Measurements from ENCODE around the gene LRP8. TPM values are rescaled to one million over a fixed set of nuclear protein-coding genes. Genes with fewer than 3 reads are reported as not detected.

The LRP8 gene
- total RNA-seq, 1 experiment from 2014 or later = 28.6 TPM

GRCh38 chr1:53292690-53293089 lies 35.2 kb downstream of the LRP8 start:
- ATAC-seq = no peak
- no peak overlapping the region for H3K27ac ChIP-seq (ENCODE audit: low read length)
- no peak overlapping the region for H3K4me3 ChIP-seq (ENCODE audit: low read depth in 2 of 2, low read length in 2 of 2)
- peaks cover 5% of the 10 kb centered on the region; the same call in 1 of the 2 replicates for H3K4me1 ChIP-seq (ENCODE audit: control insufficient read depth, insufficient read depth, low read length)
- ChIA-PET CTCF (no interaction called here), POLR2A (no interaction called here)
- no peak for DNase-seq (ENCODE audit: low read depth, low spot score)
- no peaks in the 10 kb centered on the region for H3K27me3 ChIP-seq (ENCODE audit: control insufficient read depth, insufficient read depth, low read length)
- H3K9me3 ChIP-seq (ENCODE audit: control insufficient read depth, insufficient read depth, low read depth, low read length) = no peaks in the 10 kb centered on the region
- TF ChIP-seq, protein P1, sequence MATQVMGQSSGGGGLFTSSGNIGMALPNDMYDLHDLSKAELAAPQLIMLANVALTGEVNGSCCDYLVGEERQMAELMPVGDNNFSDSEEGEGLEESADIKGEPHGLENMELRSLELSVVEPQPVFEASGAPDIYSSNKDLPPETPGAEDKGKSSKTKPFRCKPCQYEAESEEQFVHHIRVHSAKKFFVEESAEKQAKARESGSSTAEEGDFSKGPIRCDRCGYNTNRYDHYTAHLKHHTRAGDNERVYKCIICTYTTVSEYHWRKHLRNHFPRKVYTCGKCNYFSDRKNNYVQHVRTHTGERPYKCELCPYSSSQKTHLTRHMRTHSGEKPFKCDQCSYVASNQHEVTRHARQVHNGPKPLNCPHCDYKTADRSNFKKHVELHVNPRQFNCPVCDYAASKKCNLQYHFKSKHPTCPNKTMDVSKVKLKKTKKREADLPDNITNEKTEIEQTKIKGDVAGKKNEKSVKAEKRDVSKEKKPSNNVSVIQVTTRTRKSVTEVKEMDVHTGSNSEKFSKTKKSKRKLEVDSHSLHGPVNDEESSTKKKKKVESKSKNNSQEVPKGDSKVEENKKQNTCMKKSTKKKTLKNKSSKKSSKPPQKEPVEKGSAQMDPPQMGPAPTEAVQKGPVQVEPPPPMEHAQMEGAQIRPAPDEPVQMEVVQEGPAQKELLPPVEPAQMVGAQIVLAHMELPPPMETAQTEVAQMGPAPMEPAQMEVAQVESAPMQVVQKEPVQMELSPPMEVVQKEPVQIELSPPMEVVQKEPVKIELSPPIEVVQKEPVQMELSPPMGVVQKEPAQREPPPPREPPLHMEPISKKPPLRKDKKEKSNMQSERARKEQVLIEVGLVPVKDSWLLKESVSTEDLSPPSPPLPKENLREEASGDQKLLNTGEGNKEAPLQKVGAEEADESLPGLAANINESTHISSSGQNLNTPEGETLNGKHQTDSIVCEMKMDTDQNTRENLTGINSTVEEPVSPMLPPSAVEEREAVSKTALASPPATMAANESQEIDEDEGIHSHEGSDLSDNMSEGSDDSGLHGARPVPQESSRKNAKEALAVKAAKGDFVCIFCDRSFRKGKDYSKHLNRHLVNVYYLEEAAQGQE (IDR thresholded peaks at IDR 0.05; ENCODE audit: insufficient read depth in 1 of 2, low read depth in 2 of 2, low read length in 1 of 2) = no peak
- TF ChIP-seq SIN3A (IDR thresholded peaks at IDR 0.05; ENCODE audit: borderline replicate concordance, insufficient read depth, low read depth, low read length) (no peak), TCF7L2 (IDR thresholded peaks at IDR 0.05; ENCODE audit: low read depth, low read length) (no peak), CTCF (IDR thresholded peaks at IDR 0.05) (no peak), POLR2AphosphoS5 (IDR thresholded peaks at IDR 0.05; ENCODE audit: low read depth, low read length) (no peak)
- in situ Hi-C loops (cut with HindIII; ENCODE audit: low pct_unique_long_range_greater_than_20kb, low sequenced_read_pairs) = no loop called here
- BruUV-seq (replicated peaks) = no TSS peak
- H3K36me3 ChIP-seq (ENCODE audit: control insufficient read depth, insufficient read depth, low read length) = no peaks in the 10 kb centered on the region
- intact Hi-C loops (cut with micrococcal nuclease; ENCODE audit: unreplicated experiment) = no loop called here

DNA sequence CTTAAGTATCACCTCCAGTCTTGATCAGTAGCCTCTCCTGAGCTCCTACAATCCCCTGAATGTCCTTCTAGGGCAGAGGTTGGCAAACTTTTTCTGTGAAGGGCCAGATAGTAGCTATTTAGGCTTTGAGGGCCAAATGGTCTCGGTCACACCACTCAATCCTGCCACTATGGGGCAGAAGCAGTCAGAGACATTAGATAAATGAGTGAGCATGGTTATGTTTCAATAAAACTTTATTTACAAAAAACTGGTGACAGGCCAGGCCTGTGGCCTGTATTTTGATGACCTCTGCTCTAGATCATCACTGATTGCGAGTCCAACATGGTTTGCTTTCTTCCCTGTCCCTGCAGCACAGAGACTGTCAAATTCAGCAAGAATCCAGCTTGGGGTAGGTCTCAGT lies 36.3 kb downstream of the LRP8 start:
- Histone ChIP-seq H3K4me3 (ENCODE audit: low read depth in 2 of 2, low read length in 2 of 2) (no peak overlapping the region), H3K27ac (ENCODE audit: low read length) (no peak overlapping the region), H3K27me3 (ENCODE audit: control insufficient read depth, insufficient read depth, low read length) (no peaks in the 10 kb centered on the region), H3K9me3 (ENCODE audit: control insufficient read depth, insufficient read depth, low read depth, low read length) (no peaks in the 10 kb centered on the region), H3K4me1 (ENCODE audit: control insufficient read depth, insufficient read depth, low read length) (peaks cover 5% of the 10 kb centered on the region; the same call in 1 of the 2 replicates), H3K36me3 (ENCODE audit: control insufficient read depth, insufficient read depth, low read length) (no peaks in the 10 kb centered on the region)
- ATAC-seq (no peak), DNase-seq (ENCODE audit: low read depth, low spot score) (no peak)
- intact Hi-C loops (cut with micrococcal nuclease; ENCODE audit: unreplicated experiment) (no loop called here), in situ Hi-C loops (cut with HindIII; ENCODE audit: low pct_unique_long_range_greater_than_20kb, low sequenced_read_pairs) (no loop called here)
- POLR2A ChIA-PET = interaction anchor here (1.0 kb wide), 1 partner anchor 14 kb away, joined by 3 read pairs; no protein-coding TSS in a partner anchor
- CTCF ChIA-PET = interaction anchor here (1.3 kb wide), 1 partner anchor 101 kb away, joined by 3 read pairs; no protein-coding TSS in a partner anchor
- no TSS peak for BruUV-seq (replicated peaks)
- TF ChIP-seq TCF7L2 (IDR thresholded peaks at IDR 0.05; ENCODE audit: low read depth, low read length) (no peak), POLR2AphosphoS5 (IDR thresholded peaks at IDR 0.05; ENCODE audit: low read depth, low read length) (no peak), CTCF (IDR thresholded peaks at IDR 0.05) (no peak), SIN3A (IDR thresholded peaks at IDR 0.05; ENCODE audit: borderline replicate concordance, insufficient read depth, low read depth, low read length) (no peak)
- TF ChIP-seq, protein P1 (IDR thresholded peaks at IDR 0.05; ENCODE audit: insufficient read depth in 1 of 2, low read depth in 2 of 2, low read length in 1 of 2) = no peak
